ENCODE results near the gene CASK. TPM values are rescaled to one million over a fixed set of nuclear protein-coding genes. Genes with fewer than 3 reads are reported as not detected.

Gene CASK
- total and polyA plus RNA-seq, 2 of the 13 experiments (the other 11 are each of a cell fraction or from before 2014, with no cell fraction given), result 14.5 to 16.0 TPM

DNA sequence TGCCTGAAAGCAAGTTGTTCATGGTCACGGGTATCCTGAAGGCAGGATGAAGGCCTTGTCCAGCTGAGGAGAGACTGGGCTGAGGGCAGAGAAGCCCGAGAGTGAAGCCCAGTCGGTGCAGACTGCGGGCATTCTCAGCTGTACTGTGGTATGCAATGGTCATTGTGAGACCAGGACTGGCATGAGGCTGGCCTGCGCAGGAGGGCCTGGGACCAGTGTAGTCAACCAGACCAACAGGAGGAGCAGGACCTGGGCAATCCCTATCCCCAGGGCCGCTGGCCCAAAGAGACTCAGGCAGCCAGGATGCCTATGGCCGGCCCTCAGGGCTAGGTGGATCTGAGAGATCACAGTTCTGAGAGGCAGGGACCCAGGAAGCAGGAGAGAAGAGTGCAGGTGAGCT lies 394.6 kb downstream of the CASK start:
- Histone ChIP-seq H3K27me3 (ENCODE audit: control insufficient read depth in 1 of 2, insufficient read depth in 2 of 2, low read length in 2 of 2) (no peaks in the 10 kb centered on the region), H4K20me1 (ENCODE audit: insufficient read depth, low read length) (no peaks in the 10 kb centered on the region), H3K27ac (ENCODE audit: extremely low read length, insufficient read depth, low read length) (no peak overlapping the region), H3K9ac (ENCODE audit: insufficient read depth, low read depth, low read length) (no peak overlapping the region), H3K79me2 (ENCODE audit: insufficient read depth, low read length) (no peaks in the 10 kb centered on the region), H3K4me1 (ENCODE audit: insufficient read depth, low read length) (no peaks in the 10 kb centered on the region), H2AFZ (ENCODE audit: low read length) (no peak overlapping the region), H3K4me2 (ENCODE audit: low read depth, low read length) (no peak overlapping the region), H3K36me3 (replicated peaks in 1 of 2; ENCODE audit: control insufficient read depth in 1 of 2, insufficient read depth in 2 of 2, low read length in 2 of 2) (no peaks in the 10 kb centered on the region; a peak in 1 of 5 replicates), H3K4me3 (replicated peaks in 1 of 3; ENCODE audit: insufficient read depth in 1 of 3, low read depth in 2 of 3, low read length in 3 of 3) (no peak overlapping the region), H3K9me3 (ENCODE audit: low read length) (no peaks in the 10 kb centered on the region)
- BruUV-seq (replicated peaks), result no TSS peak
- CTCF ChIA-PET (ENCODE audit: low intra/inter-chr PET ratio, low total read pairs), result no interaction called here
- TF ChIP-seq NCOA1 (CRISPR knock-in tag; IDR thresholded peaks at IDR 0.05), result no peak
- TF ChIP-seq ZNF205 (CRISPR knock-in tag; IDR thresholded peaks at IDR 0.05), result no peak
- TF ChIP-seq CBFB (CRISPR knock-in tag; IDR thresholded peaks at IDR 0.05), result no peak
- no peak for TF ChIP-seq MEF2D (CRISPR knock-in tag; IDR thresholded peaks at IDR 0.05)
- no peak for TF ChIP-seq ZFX (CRISPR knock-in tag; IDR thresholded peaks at IDR 0.05; ENCODE audit: low read depth)
- no peak for TF ChIP-seq MYC (CRISPR knock-in tag; IDR thresholded peaks at IDR 0.05; ENCODE audit: borderline replicate concordance)
- TF ChIP-seq, protein P1, sequence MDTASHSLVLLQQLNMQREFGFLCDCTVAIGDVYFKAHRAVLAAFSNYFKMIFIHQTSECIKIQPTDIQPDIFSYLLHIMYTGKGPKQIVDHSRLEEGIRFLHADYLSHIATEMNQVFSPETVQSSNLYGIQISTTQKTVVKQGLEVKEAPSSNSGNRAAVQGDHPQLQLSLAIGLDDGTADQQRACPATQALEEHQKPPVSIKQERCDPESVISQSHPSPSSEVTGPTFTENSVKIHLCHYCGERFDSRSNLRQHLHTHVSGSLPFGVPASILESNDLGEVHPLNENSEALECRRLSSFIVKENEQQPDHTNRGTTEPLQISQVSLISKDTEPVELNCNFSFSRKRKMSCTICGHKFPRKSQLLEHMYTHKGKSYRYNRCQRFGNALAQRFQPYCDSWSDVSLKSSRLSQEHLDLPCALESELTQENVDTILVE (CRISPR knock-in tag; IDR thresholded peaks at IDR 0.05), result no peak
- TF ChIP-seq ZNF879 (CRISPR knock-in tag; IDR thresholded peaks at IDR 0.05), result no peak
- no peak for TF ChIP-seq ZSCAN22 (CRISPR knock-in tag; IDR thresholded peaks at IDR 0.05)
- no peak for TF ChIP-seq JUN (CRISPR knock-in tag; IDR thresholded peaks at IDR 0.05)
- TF ChIP-seq NFRKB (IDR thresholded peaks at IDR 0.05), result no peak
- no peak for TF ChIP-seq ZNF660 (CRISPR knock-in tag; IDR thresholded peaks at IDR 0.05; ENCODE audit: borderline replicate concordance, low read depth)
- TF ChIP-seq AKAP8 (CRISPR knock-in tag; IDR thresholded peaks at IDR 0.05), result no peak
- no peak for TF ChIP-seq ZNF607 (CRISPR knock-in tag; IDR thresholded peaks at IDR 0.05; ENCODE audit: borderline replicate concordance)
- no peak for DNase-seq (ENCODE audit: low spot score)
- ATAC-seq, result no peak
- WGBS (ENCODE audit: low lambda C conversion rate), result 100% methylated on average over 1 of the region's 7 CpGs
- POLR2A ChIA-PET, result no interaction called here
- no peak for FAIRE-seq
- in situ Hi-C loops (cut with HindIII; ENCODE audit: extremely low pct_ligation_motif_present, low pct_unique_long_range_greater_than_20kb), result no loop called here
- intact Hi-C loops (cut with micrococcal nuclease; ENCODE audit: unreplicated experiment), result no loop called here

All from HepG2 (cell line).